ENCODE measurements around the gene LLGL1. TPM values are rescaled to one million over a fixed set of nuclear protein-coding genes. Genes with fewer than 3 reads are reported as not detected.

LLGL1 gene
- polyA plus RNA-seq, 2 donors = 11.4 to 12.5 TPM

GRCh38 chr17:18235743-18236256 lies 10.4 kb downstream of the LLGL1 start:
- no peaks in the 10 kb centered on the region for H3K27me3 ChIP-seq (ENCODE audit: control insufficient read depth in 1 of 2, insufficient read depth in 2 of 2, low read length in 2 of 2)
- H3K9me3 ChIP-seq (ENCODE audit: control insufficient read depth in 2 of 2, insufficient read depth in 1 of 2, low read depth in 1 of 2, low read length in 1 of 2) = no peaks in the 10 kb centered on the region
- H3K27ac ChIP-seq (ENCODE audit: low read depth in 2 of 2, low read length in 1 of 2) = peak overlapping the region; percentile 64 to 90
- H3K4me3 ChIP-seq (ENCODE audit: low read depth in 1 of 2, low read length in 2 of 2) = no peak overlapping the region
- peaks cover 0 to 22% of the 10 kb centered on the region in 2 donors for H3K4me1 ChIP-seq (ENCODE audit: control insufficient read depth in 2 of 2, insufficient read depth in 2 of 2, low read length in 1 of 2)
- H3K36me3 ChIP-seq (ENCODE audit: control insufficient read depth in 2 of 2, insufficient read depth in 2 of 2, low read length in 1 of 2) = peaks cover 8 to 54% of the 10 kb centered on the region in 2 donors
- WGBS, 2 donors = 47 to 65% methylated on average over 14 of the region's 14 CpGs

GRCh38 chr17:18236494-18236893 lies 11.1 kb downstream of the LLGL1 start:
- H3K4me1 ChIP-seq (ENCODE audit: control insufficient read depth in 2 of 2, insufficient read depth in 2 of 2, low read length in 1 of 2) = peaks cover 0 to 20% of the 10 kb centered on the region in 2 donors
- WGBS, 2 donors = 85 to 89% methylated on average over 18 of the region's 18 CpGs
- no peaks in the 10 kb centered on the region for H3K9me3 ChIP-seq (ENCODE audit: control insufficient read depth in 2 of 2, insufficient read depth in 1 of 2, low read depth in 1 of 2, low read length in 1 of 2)
- no peak overlapping the region for H3K4me3 ChIP-seq (ENCODE audit: low read depth in 1 of 2, low read length in 2 of 2)
- peak overlapping the region; percentile 64 to 90 for H3K27ac ChIP-seq (ENCODE audit: low read depth in 2 of 2, low read length in 1 of 2)
- peaks cover 8 to 60% of the 10 kb centered on the region in 2 donors for H3K36me3 ChIP-seq (ENCODE audit: control insufficient read depth in 2 of 2, insufficient read depth in 2 of 2, low read length in 1 of 2)
- H3K27me3 ChIP-seq (ENCODE audit: control insufficient read depth in 1 of 2, insufficient read depth in 2 of 2, low read length in 2 of 2) = no peaks in the 10 kb centered on the region

DNA sequence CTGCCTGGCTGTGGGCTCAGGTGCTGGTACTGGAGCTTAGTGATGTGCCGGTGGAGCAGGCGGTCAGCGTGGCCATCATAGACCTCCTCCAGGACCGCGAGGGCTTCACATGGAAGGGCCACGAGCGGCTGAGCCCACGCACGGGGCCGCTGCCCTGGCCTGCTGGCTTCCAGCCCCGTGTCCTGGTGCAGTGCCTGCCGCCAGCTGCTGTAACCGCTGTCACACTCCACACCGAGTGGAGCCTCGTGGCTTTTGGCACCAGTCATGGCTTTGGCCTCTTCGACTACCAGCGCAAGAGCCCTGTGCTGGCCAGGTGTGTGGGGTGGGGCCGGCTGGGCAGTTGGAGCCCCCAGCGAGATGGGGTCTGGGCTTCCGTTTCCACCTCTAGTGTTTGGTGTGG lies 12.0 kb downstream of the LLGL1 start:
- Histone ChIP-seq H3K36me3 (ENCODE audit: control insufficient read depth in 2 of 2, insufficient read depth in 2 of 2, low read length in 1 of 2) (peaks cover 8 to 65% of the 10 kb centered on the region in 2 donors), H3K4me1 (ENCODE audit: control insufficient read depth in 2 of 2, insufficient read depth in 2 of 2, low read length in 1 of 2) (peaks cover 0 to 20% of the 10 kb centered on the region in 2 donors), H3K9me3 (ENCODE audit: control insufficient read depth in 2 of 2, insufficient read depth in 1 of 2, low read depth in 1 of 2, low read length in 1 of 2) (no peaks in the 10 kb centered on the region), H3K27ac (ENCODE audit: low read depth in 2 of 2, low read length in 1 of 2) (no peak overlapping the region), H3K27me3 (ENCODE audit: control insufficient read depth in 1 of 2, insufficient read depth in 2 of 2, low read length in 2 of 2) (no peaks in the 10 kb centered on the region), H3K4me3 (ENCODE audit: low read depth in 1 of 2, low read length in 2 of 2) (no peak overlapping the region)
- 92 to 94% methylated on average over 20 of the region's 20 CpGs for WGBS, 2 donors

GRCh38 chr17:18238299-18238698 lies 12.9 kb downstream of the LLGL1 start:
- 92 to 93% methylated on average over 18 of the region's 18 CpGs for WGBS, 2 donors
- Histone ChIP-seq H3K4me1 (ENCODE audit: control insufficient read depth in 2 of 2, insufficient read depth in 2 of 2, low read length in 1 of 2) (peaks cover 0 to 20% of the 10 kb centered on the region in 2 donors), H3K27me3 (ENCODE audit: control insufficient read depth in 1 of 2, insufficient read depth in 2 of 2, low read length in 2 of 2) (no peaks in the 10 kb centered on the region), H3K4me3 (ENCODE audit: low read depth in 1 of 2, low read length in 2 of 2) (no peak overlapping the region), H3K36me3 (ENCODE audit: control insufficient read depth in 2 of 2, insufficient read depth in 2 of 2, low read length in 1 of 2) (peaks cover 8 to 61% of the 10 kb centered on the region in 2 donors), H3K27ac (ENCODE audit: low read depth in 2 of 2, low read length in 1 of 2) (no peak overlapping the region), H3K9me3 (ENCODE audit: control insufficient read depth in 2 of 2, insufficient read depth in 1 of 2, low read depth in 1 of 2, low read length in 1 of 2) (peaks cover 0 to 2% of the 10 kb centered on the region in 2 donors)

GRCh38 chr17:18240449-18240848 lies 15.0 kb downstream of the LLGL1 start:
- Histone ChIP-seq H3K9me3 (ENCODE audit: control insufficient read depth in 2 of 2, insufficient read depth in 1 of 2, low read depth in 1 of 2, low read length in 1 of 2) (peaks cover 0 to 2% of the 10 kb centered on the region in 2 donors), H3K36me3 (ENCODE audit: control insufficient read depth in 2 of 2, insufficient read depth in 2 of 2, low read length in 1 of 2) (peaks cover 3 to 57% of the 10 kb centered on the region in 2 donors), H3K4me3 (ENCODE audit: low read depth in 1 of 2, low read length in 2 of 2) (no peak overlapping the region), H3K4me1 (ENCODE audit: control insufficient read depth in 2 of 2, insufficient read depth in 2 of 2, low read length in 1 of 2) (peaks cover 0 to 24% of the 10 kb centered on the region in 2 donors), H3K27ac (ENCODE audit: low read depth in 2 of 2, low read length in 1 of 2) (no peak overlapping the region), H3K27me3 (ENCODE audit: control insufficient read depth in 1 of 2, insufficient read depth in 2 of 2, low read length in 2 of 2) (no peaks in the 10 kb centered on the region)
- 92 to 93% methylated on average over 19 of the region's 19 CpGs for WGBS, 2 donors

GRCh38 chr17:18241229-18241871 lies 15.9 kb downstream of the LLGL1 start:
- H3K27me3 ChIP-seq (ENCODE audit: control insufficient read depth in 1 of 2, insufficient read depth in 2 of 2, low read length in 2 of 2) = no peaks in the 10 kb centered on the region
- peaks cover 0 to 2% of the 10 kb centered on the region in 2 donors for H3K9me3 ChIP-seq (ENCODE audit: control insufficient read depth in 2 of 2, insufficient read depth in 1 of 2, low read depth in 1 of 2, low read length in 1 of 2)
- no peak overlapping the region for H3K27ac ChIP-seq (ENCODE audit: low read depth in 2 of 2, low read length in 1 of 2)
- peaks cover 3 to 65% of the 10 kb centered on the region in 2 donors for H3K36me3 ChIP-seq (ENCODE audit: control insufficient read depth in 2 of 2, insufficient read depth in 2 of 2, low read length in 1 of 2)
- no peak overlapping the region for H3K4me3 ChIP-seq (ENCODE audit: low read depth in 1 of 2, low read length in 2 of 2)
- H3K4me1 ChIP-seq (ENCODE audit: control insufficient read depth in 2 of 2, insufficient read depth in 2 of 2, low read length in 1 of 2) = peaks cover 0 to 25% of the 10 kb centered on the region in 2 donors
- 85 to 87% methylated on average over 28 of the region's 28 CpGs for WGBS, 2 donors

DNA sequence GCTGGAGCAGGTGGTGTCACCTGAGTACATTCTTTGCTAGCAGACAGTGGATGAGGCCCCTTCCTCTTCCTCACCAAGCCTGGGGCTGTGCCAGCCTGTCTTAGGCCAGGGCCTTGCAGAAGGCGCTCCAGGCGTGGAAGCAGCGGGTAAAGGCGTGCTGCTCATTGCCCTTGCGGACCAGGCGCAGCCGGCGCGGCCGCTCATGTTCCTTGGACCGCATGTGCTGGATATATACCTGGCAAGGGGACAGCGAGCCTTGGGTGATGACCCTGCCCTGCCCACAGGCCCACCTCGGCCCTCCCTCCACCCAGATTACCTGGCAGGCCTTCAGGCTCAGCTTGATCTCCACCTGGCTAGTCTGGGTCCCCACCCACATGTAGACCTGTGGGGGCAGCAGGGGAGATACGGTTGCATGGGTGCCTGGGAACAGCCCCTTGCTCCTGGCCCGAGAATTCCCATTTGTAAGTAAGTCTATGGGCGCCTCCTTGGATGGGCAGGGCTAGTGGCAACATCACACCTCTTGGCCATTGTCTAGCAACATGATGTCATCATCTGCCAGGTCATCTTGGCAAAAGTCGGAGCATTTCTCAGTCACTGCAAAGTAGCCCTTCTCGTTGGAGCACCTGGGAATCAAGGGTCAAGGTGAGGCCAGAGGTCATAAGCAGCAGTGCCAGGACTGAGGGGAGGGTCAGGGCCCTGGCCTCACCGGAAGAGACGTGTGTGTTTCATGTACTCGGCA lies 19.8 kb downstream of the LLGL1 start:
- Histone ChIP-seq H3K36me3 (ENCODE audit: control insufficient read depth in 2 of 2, insufficient read depth in 2 of 2, low read length in 1 of 2) (peaks cover 4 to 57% of the 10 kb centered on the region in 2 donors), H3K9me3 (ENCODE audit: control insufficient read depth in 2 of 2, insufficient read depth in 1 of 2, low read depth in 1 of 2, low read length in 1 of 2) (peaks cover 0 to 2% of the 10 kb centered on the region in 2 donors), H3K27me3 (ENCODE audit: control insufficient read depth in 1 of 2, insufficient read depth in 2 of 2, low read length in 2 of 2) (no peaks in the 10 kb centered on the region), H3K4me1 (ENCODE audit: control insufficient read depth in 2 of 2, insufficient read depth in 2 of 2, low read length in 1 of 2) (peaks cover 0 to 36% of the 10 kb centered on the region in 2 donors), H3K27ac (ENCODE audit: low read depth in 2 of 2, low read length in 1 of 2) (peak overlapping the region in 1 of 2 donors; percentile 38), H3K4me3 (ENCODE audit: low read depth in 1 of 2, low read length in 2 of 2) (no peak overlapping the region)
- 82 to 86% methylated on average over 21 of the region's 21 CpGs for WGBS, 2 donors

- H3K36me3 ChIP-seq (ENCODE audit: control insufficient read depth in 2 of 2, insufficient read depth in 2 of 2, low read length in 1 of 2) = peaks cover 4 to 60% of the 10 kb centered on the region in 2 donors
- H3K4me3 ChIP-seq (ENCODE audit: low read depth in 1 of 2, low read length in 2 of 2) = no peak overlapping the region
- H3K9me3 ChIP-seq (ENCODE audit: control insufficient read depth in 2 of 2, insufficient read depth in 1 of 2, low read depth in 1 of 2, low read length in 1 of 2) = peaks cover 0 to 2% of the 10 kb centered on the region in 2 donors
- H3K27ac ChIP-seq (ENCODE audit: low read depth in 2 of 2, low read length in 1 of 2) = peak overlapping the region in 1 of 2 donors; percentile 73
- no peaks in the 10 kb centered on the region for H3K27me3 ChIP-seq (ENCODE audit: control insufficient read depth in 1 of 2, insufficient read depth in 2 of 2, low read length in 2 of 2)
- WGBS, 2 donors = 73 to 85% methylated on average over 23 to 24 of the region's 24 CpGs
- peaks cover 0 to 41% of the 10 kb centered on the region in 2 donors for H3K4me1 ChIP-seq (ENCODE audit: control insufficient read depth in 2 of 2, insufficient read depth in 2 of 2, low read length in 1 of 2)
Measured at GRCh38 chr17:18246109-18246725, 20.8 kb downstream of the LLGL1 start.

DNA sequence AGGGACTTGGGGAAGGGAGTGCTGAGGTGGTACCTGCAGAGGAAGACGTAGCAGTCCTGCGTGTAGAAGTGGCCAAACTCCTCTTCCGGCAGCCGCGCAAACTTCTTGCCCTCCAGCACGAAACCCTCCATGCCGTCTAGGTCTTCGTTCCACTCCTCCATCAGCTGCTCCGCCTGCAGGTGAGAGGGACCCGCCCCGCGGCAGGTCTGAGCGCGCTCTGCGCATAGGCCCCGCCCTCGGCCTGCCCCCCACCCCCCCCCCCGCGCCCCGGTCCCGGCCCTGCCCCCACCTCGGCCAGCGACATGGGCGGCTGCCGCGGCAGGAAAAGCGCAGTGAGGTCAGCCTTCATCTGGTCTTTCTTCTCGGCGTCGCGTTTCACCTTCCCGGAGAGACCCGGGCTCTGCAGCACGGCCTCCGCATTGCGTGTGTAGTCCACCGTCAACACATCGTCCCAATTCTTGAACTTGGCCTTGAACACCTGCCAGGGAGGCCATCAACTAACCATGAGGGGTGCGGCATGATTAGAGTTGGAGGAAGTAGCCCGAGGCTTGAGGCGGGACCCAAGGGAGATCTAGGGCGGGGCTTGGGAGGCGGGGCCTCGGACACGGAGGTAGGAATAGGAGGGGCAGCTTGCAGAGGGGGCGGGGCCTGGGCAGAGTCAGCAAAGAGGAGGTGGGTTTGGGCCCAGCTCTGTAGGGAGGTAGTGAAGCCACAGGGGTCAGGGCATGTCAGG lies 21.6 kb downstream of the LLGL1 start:
- Histone ChIP-seq H3K4me3 (ENCODE audit: low read depth in 1 of 2, low read length in 2 of 2) (peak overlapping the region in 1 of 2 donors; percentile 24), H3K36me3 (ENCODE audit: control insufficient read depth in 2 of 2, insufficient read depth in 2 of 2, low read length in 1 of 2) (peaks cover 8 to 60% of the 10 kb centered on the region in 2 donors), H3K27ac (ENCODE audit: low read depth in 2 of 2, low read length in 1 of 2) (peak overlapping the region; percentile 82 to 83), H3K27me3 (ENCODE audit: control insufficient read depth in 1 of 2, insufficient read depth in 2 of 2, low read length in 2 of 2) (no peaks in the 10 kb centered on the region), H3K4me1 (ENCODE audit: control insufficient read depth in 2 of 2, insufficient read depth in 2 of 2, low read length in 1 of 2) (peaks cover 0 to 41% of the 10 kb centered on the region in 2 donors), H3K9me3 (ENCODE audit: control insufficient read depth in 2 of 2, insufficient read depth in 1 of 2, low read depth in 1 of 2, low read length in 1 of 2) (peaks cover 0 to 2% of the 10 kb centered on the region in 2 donors)
- 35 to 36% methylated on average over 32 to 46 of the region's 46 CpGs for WGBS, 2 donors
